Astrocyte of the cerebellum (primary cell): ENCODE data around the gene LYRM1.

Experiments used
- DNase-seq: peaks from one replicate; pipeline ENCODE4 v3.0.0-alpha.2; 2011; ENCODE audit warnings: low read depth
- H3K4me3 ChIP-seq: 2 replicates; pipeline ENCODE4 v1.5.1; 2011; ENCODE audit warnings: mild to moderate bottlenecking, low read depth, low read length, moderate library complexity
- CTCF ChIP-seq: IDR thresholded peaks from 2 replicates; pipeline ENCODE4 v1.5.1; 2012; ENCODE audit warnings: low read length, low read depth, moderate library complexity, mild to moderate bottlenecking; ENCODE audit errors: missing control alignments
- in situ Hi-C: cut with HindIII; loops from 2 replicates; pipeline ENCODE4 v1.10.0; 2017; ENCODE audit warnings: low sequenced_read_pairs

Gene LYRM1

GRCh38 chr16:20879175-20880040 lies 21.2 kb upstream of the LYRM1 start:
- in situ Hi-C loops, result no loop called here
- TF ChIP-seq CTCF, result no peak
- no peak for DNase-seq
- no peak overlapping the region for H3K4me3 ChIP-seq

- DNase-seq, result no peak
- TF ChIP-seq CTCF, result no peak
- H3K4me3 ChIP-seq, result no peak overlapping the region
- in situ Hi-C loops, result no loop called here
Measured at GRCh38 chr16:20880867-20881502, 19.6 kb upstream of the LYRM1 start.

GRCh38 chr16:20881503-20881878 lies 19.1 kb upstream of the LYRM1 start:
- in situ Hi-C loops, result no loop called here
- TF ChIP-seq CTCF, result no peak
- DNase-seq, result no peak
- H3K4me3 ChIP-seq, result no peak overlapping the region

GRCh38 chr16:20883554-20884239 lies 16.9 kb upstream of the LYRM1 start:
- H3K4me3 ChIP-seq, result no peak overlapping the region
- DNase-seq, result no peak
- in situ Hi-C loops, result no loop called here
- TF ChIP-seq CTCF, result no peak

GRCh38 chr16:20884240-20884556 lies 16.4 kb upstream of the LYRM1 start:
- peak; percentile 79 for DNase-seq
- in situ Hi-C loops, result no loop called here
- no peak for TF ChIP-seq CTCF
- no peak overlapping the region for H3K4me3 ChIP-seq

GRCh38 chr16:20886320-20886719 lies 14.3 kb upstream of the LYRM1 start:
- in situ Hi-C loops, result no loop called here
- TF ChIP-seq CTCF, result no peak
- DNase-seq, result no peak
- no peak overlapping the region for H3K4me3 ChIP-seq
